Measurements from ENCODE around the gene RAB12. TPM values are rescaled to one million over a fixed set of nuclear protein-coding genes. Genes with fewer than 3 reads are reported as not detected.

Gene RAB12
- total RNA-seq, 1 experiment from 2014 or later = 32.7 TPM

DNA sequence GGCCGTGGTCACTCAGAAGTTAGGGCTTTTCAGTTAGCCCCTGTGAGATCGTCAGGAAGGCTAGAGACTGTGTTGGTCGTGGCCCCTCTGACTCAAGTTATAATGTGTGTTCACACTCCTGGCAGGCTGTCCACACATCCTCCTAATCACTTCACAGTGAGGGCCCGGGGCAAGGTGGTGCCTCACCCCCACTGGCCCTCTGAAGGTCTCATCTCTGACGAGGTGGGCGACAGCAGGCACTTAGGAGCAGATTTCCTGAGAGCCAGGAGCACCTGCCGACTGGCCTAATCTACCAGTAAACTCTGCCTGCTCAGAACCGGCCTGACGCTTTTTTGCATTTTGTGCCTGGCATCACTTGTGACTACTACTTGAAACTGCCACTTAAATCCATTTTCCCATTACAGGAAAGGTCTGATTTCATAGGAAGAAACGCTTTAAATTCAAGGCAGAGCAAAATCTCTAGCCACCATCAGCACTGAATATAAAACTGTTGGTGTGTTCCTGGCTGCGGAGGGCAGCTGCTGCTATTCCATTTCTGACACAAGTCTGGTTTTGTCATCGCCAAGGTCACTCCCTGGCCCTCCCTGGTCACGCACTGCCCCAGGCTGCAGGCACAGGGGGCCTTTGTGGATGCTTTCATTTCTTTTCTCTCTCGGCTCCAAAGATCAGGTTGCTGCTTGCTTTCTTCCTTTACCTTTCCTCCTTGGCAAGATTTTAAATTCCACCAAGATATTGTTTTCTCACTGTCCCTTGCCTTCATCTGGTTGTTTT is 48.0 kb downstream of the RAB12 start:
- TF ChIP-seq, protein P1, sequence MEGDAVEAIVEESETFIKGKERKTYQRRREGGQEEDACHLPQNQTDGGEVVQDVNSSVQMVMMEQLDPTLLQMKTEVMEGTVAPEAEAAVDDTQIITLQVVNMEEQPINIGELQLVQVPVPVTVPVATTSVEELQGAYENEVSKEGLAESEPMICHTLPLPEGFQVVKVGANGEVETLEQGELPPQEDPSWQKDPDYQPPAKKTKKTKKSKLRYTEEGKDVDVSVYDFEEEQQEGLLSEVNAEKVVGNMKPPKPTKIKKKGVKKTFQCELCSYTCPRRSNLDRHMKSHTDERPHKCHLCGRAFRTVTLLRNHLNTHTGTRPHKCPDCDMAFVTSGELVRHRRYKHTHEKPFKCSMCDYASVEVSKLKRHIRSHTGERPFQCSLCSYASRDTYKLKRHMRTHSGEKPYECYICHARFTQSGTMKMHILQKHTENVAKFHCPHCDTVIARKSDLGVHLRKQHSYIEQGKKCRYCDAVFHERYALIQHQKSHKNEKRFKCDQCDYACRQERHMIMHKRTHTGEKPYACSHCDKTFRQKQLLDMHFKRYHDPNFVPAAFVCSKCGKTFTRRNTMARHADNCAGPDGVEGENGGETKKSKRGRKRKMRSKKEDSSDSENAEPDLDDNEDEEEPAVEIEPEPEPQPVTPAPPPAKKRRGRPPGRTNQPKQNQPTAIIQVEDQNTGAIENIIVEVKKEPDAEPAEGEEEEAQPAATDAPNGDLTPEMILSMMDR (IDR thresholded peaks at IDR 0.05 in 2 of 3, conservative IDR thresholded peaks at IDR 0.05 in 1 of 3; ENCODE audit: borderline replicate concordance in 1 of 3, insufficient read depth in 1 of 3, low read depth in 2 of 3, low read length in 2 of 3) = no peak
- TF ChIP-seq TCF7L2 (IDR thresholded peaks at IDR 0.05; ENCODE audit: borderline replicate concordance, extremely low read depth, insufficient read depth, insufficient read length) = no peak
- no peak for TF ChIP-seq POLR2A (IDR thresholded peaks at IDR 0.05; ENCODE audit: borderline replicate concordance, extremely low read depth, insufficient read depth, insufficient read length)
- H3K36me3 ChIP-seq (ENCODE audit: control insufficient read depth in 1 of 2, insufficient read depth in 2 of 2, low read length in 2 of 2) = no peaks in the 10 kb centered on the region
- CTCF ChIA-PET = interaction anchor here (1.7 kb wide), 1 partner anchor 326 kb away, joined by 3 read pairs; no protein-coding TSS in a partner anchor
- H3K79me2 ChIP-seq (ENCODE audit: insufficient read depth, low read length) = no peaks in the 10 kb centered on the region
- peaks cover 3% of the 10 kb centered on the region; the same call in 1 of the 2 replicates for H3K27me3 ChIP-seq (ENCODE audit: insufficient read depth, low read length)
- no TSS peak for BruUV-seq (replicated peaks)
- no peak overlapping the region for H3K4me3 ChIP-seq (replicated peaks in 1 of 2; ENCODE audit: low read depth in 1 of 2, low read length in 2 of 2)
- H3K4me1 ChIP-seq (ENCODE audit: control insufficient read depth in 1 of 2, insufficient read depth in 2 of 2, low read length in 2 of 2) = peaks cover 0 to 12% of the 10 kb centered on the region in 2 experiments; a peak in 2 of 4 replicates
- POLR2A ChIA-PET = no interaction called here
- no peak overlapping the region for H3K27ac ChIP-seq (ENCODE audit: low read depth, low read length)
- no peak overlapping the region for H3K9ac ChIP-seq (ENCODE audit: low read length)
- H3K4me2 ChIP-seq (ENCODE audit: low read length) = no peak overlapping the region
- intact Hi-C loops (cut with micrococcal nuclease) = loop anchor here (10.0 kb wide), 1 partner anchor 398 kb away; no protein-coding TSS in a partner anchor
- no peak overlapping the region for H2AFZ ChIP-seq (ENCODE audit: low read depth, low read length, poor library complexity, severe bottlenecking)
- ATAC-seq = no peak
- RAD21 ChIA-PET (ENCODE audit: low non-redundant PET in 1 of 2, low total read pairs in 2 of 2, uncharacterized antibody in 2 of 2, unreplicated experiment in 2 of 2) = no interaction called here
- DNase-seq (ENCODE audit: low read depth, low spot score) = no peak
- H3K9me3 ChIP-seq (ENCODE audit: control insufficient read depth in 1 of 2, insufficient read depth in 1 of 2, low read depth in 1 of 2, low read length in 2 of 2) = no peaks in the 10 kb centered on the region
- H3K9me2 ChIP-seq (ENCODE audit: insufficient read depth) = no peaks in the 10 kb centered on the region
- no peaks in the 10 kb centered on the region for H4K20me1 ChIP-seq (ENCODE audit: insufficient read depth)

DNA sequence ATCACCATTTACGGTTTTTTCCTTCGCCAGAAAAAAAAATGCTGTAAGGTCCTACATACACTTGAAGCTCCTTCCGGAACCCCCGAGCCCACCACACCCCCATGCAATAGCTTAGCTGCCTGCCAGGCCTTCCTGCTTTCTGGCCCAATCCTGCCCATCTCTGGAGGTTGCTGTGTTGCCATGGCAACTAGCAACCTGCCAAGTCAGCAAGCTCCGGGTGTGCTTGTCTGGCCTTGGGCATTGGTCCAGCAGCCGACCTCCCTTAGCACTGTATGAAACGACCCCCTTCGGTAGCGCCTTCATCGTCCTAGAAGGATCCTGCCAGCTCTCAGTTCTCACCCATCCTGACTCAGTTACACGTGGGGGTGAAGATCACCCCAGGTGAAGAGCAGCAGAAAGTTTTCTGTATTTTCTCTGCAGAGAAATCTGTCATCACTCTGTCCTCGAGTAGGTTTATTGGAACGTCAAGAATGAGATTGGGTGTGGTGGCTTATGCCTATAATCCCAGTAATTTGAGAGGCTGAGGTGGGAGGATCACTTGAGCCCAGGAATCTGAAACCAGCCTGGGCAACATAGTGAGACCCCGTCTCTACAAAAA is 48.7 kb downstream of the RAB12 start:
- H3K79me2 ChIP-seq (ENCODE audit: insufficient read depth, low read length) = no peaks in the 10 kb centered on the region
- ChIA-PET CTCF (interaction anchor here (1.7 kb wide), 1 partner anchor 325 kb away, joined by 3 read pairs; no protein-coding TSS in a partner anchor), RAD21 (ENCODE audit: low non-redundant PET in 1 of 2, low total read pairs in 2 of 2, uncharacterized antibody in 2 of 2, unreplicated experiment in 2 of 2) (no interaction called here), POLR2A (no interaction called here)
- H3K4me3 ChIP-seq (replicated peaks in 1 of 2; ENCODE audit: low read depth in 1 of 2, low read length in 2 of 2) = no peak overlapping the region
- H3K9me2 ChIP-seq (ENCODE audit: insufficient read depth) = no peaks in the 10 kb centered on the region
- peak overlapping the region; percentile 32 for H3K4me2 ChIP-seq (ENCODE audit: low read length)
- ATAC-seq (peak; percentile 41; the same call in 1 of the 2 replicates), DNase-seq (ENCODE audit: low read depth, low spot score) (no peak)
- BruUV-seq (replicated peaks) = no TSS peak
- no peak for TF ChIP-seq YY1 (IDR thresholded peaks at IDR 0.05; ENCODE audit: extremely low read depth, insufficient replicate concordance, low read depth, low read length)
- peaks cover 3% of the 10 kb centered on the region; the same call in 1 of the 2 replicates for H3K27me3 ChIP-seq (ENCODE audit: insufficient read depth, low read length)
- no peaks in the 10 kb centered on the region for H4K20me1 ChIP-seq (ENCODE audit: insufficient read depth)
- H2AFZ ChIP-seq (ENCODE audit: low read depth, low read length, poor library complexity, severe bottlenecking) = no peak overlapping the region
- no peak overlapping the region for H3K27ac ChIP-seq (ENCODE audit: low read depth, low read length)
- H3K4me1 ChIP-seq (ENCODE audit: control insufficient read depth in 1 of 2, insufficient read depth in 2 of 2, low read length in 2 of 2) = peaks cover 0 to 12% of the 10 kb centered on the region in 2 experiments; a peak in 2 of 4 replicates
- intact Hi-C loops (cut with micrococcal nuclease) = loop anchor here (10.0 kb wide), 1 partner anchor 397 kb away; no protein-coding TSS in a partner anchor
- H3K9me3 ChIP-seq (ENCODE audit: control insufficient read depth in 1 of 2, insufficient read depth in 1 of 2, low read depth in 1 of 2, low read length in 2 of 2) = no peaks in the 10 kb centered on the region
- H3K9ac ChIP-seq (ENCODE audit: low read length) = no peak overlapping the region
- H3K36me3 ChIP-seq (ENCODE audit: control insufficient read depth in 1 of 2, insufficient read depth in 2 of 2, low read length in 2 of 2) = no peaks in the 10 kb centered on the region
